Duodenal mucosa (tissue), 2 donors: ENCODE data around the gene ALG13.
"Not testable (repeated sequence)": the region's sequence is repeated elsewhere in the genome, so short reads cannot be mapped to it uniquely, and the experiment has no call there.

Source experiments
- H3K27ac ChIP-seq: one replicate; pipeline ENCODE4 v1.7.0; 2013; ENCODE audit warnings: low read depth, low read length
- H3K27me3 ChIP-seq, 2 donors: one replicate each; pipeline ENCODE4 v1.7.0; 2013; ENCODE audit warnings: low read length in 2 of 2, control low read depth in 1 of 2; ENCODE audit not compliant: insufficient read depth in 2 of 2, control insufficient read depth in 1 of 2
- H3K36me3 ChIP-seq, 2 donors: one replicate each; pipeline ENCODE4 v1.7.0; 2013; ENCODE audit warnings: low read length in 2 of 2, control low read depth in 1 of 2; ENCODE audit not compliant: insufficient read depth in 2 of 2, control insufficient read depth in 1 of 2
- H3K4me1 ChIP-seq, 2 donors: one replicate each; pipeline ENCODE4 v1.7.0; 2013; ENCODE audit warnings: low read length in 2 of 2, control low read depth in 1 of 2; ENCODE audit not compliant: insufficient read depth in 2 of 2, control insufficient read depth in 1 of 2
- H3K4me3 ChIP-seq, 2 donors: one replicate each; pipeline ENCODE4 v1.7.0; 2013; ENCODE audit warnings: low read length in 2 of 2, low read depth in 1 of 2
- H3K9ac ChIP-seq, 2 donors: one replicate each; pipeline ENCODE4 v1.7.0; 2013; ENCODE audit warnings: low read length in 2 of 2, low read depth in 1 of 2
- H3K9me3 ChIP-seq, 2 donors: one replicate each; pipeline ENCODE4 v1.7.0; 2013; ENCODE audit warnings: low read length in 2 of 2, control low read depth in 1 of 2; ENCODE audit not compliant: control insufficient read depth in 1 of 2

ALG13 gene

DNA sequence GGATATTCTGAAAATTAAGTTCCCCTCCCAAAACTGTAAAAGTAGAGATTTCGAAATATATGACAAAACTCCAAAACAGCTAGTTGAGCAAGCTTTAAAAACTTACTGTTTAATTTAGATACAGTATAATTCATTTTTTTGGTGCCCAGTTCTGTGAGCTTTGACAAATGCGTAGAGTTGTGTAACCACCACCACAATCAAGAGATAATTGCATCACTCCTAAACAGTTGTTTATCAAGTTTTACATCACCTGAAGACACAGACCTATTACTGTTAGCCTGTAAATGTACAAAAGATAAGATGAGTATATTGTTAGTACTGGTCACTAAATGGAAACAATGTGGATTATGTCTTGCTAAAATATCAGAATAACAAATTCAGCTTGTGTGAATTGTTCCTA lies 62.3 kb downstream of the ALG13 start:
- Histone ChIP-seq H3K27me3 (no peaks in the 10 kb centered on the region), H3K9ac (no peak overlapping the region), H3K36me3 (peaks cover 0 to 18% of the 10 kb centered on the region in 2 donors), H3K4me1 (no peaks in the 10 kb centered on the region), H3K27ac (no peak overlapping the region), H3K4me3 (no peak overlapping the region), H3K9me3 (no peaks in the 10 kb centered on the region)

GRCh38 chrX:111756486-111756885 lies 75.5 kb downstream of the ALG13 start:
- H3K4me1 ChIP-seq = no peaks in the 10 kb centered on the region
- H3K4me3 ChIP-seq = no peak overlapping the region
- H3K9me3 ChIP-seq = no peaks in the 10 kb centered on the region
- H3K27me3 ChIP-seq = no peaks in the 10 kb centered on the region
- H3K36me3 ChIP-seq = peaks cover 0 to under 1% of the 10 kb centered on the region in 2 donors
- H3K27ac ChIP-seq = no peak overlapping the region
- H3K9ac ChIP-seq = no peak overlapping the region

- no peaks in the 10 kb centered on the region for H3K36me3 ChIP-seq
- no peaks in the 10 kb centered on the region for H3K27me3 ChIP-seq
- no peaks in the 10 kb centered on the region for H3K9me3 ChIP-seq
- no peak overlapping the region for H3K27ac ChIP-seq
- no peak overlapping the region for H3K9ac ChIP-seq
- no peak overlapping the region for H3K4me3 ChIP-seq
- H3K4me1 ChIP-seq = no peaks in the 10 kb centered on the region
Observed at GRCh38 chrX:111759686-111760085, 78.7 kb downstream of the ALG13 start.

GRCh38 chrX:111761578-111762135 lies 80.7 kb downstream of the ALG13 start:
- Histone ChIP-seq H3K9ac (no peak overlapping the region), H3K4me3 (no peak overlapping the region), H3K27ac (no peak overlapping the region), H3K9me3 (no peaks in the 10 kb centered on the region), H3K27me3 (no peaks in the 10 kb centered on the region), H3K36me3 (no peaks in the 10 kb centered on the region), H3K4me1 (no peaks in the 10 kb centered on the region)

GRCh38 chrX:111778591-111778990 lies 97.6 kb downstream of the ALG13 start:
- Histone ChIP-seq H3K4me1 (no peaks in the 10 kb centered on the region), H3K36me3 (no peaks in the 10 kb centered on the region), H3K4me3 (no peak overlapping the region), H3K9me3 (no peaks in the 10 kb centered on the region), H3K27me3 (no peaks in the 10 kb centered on the region), H3K9ac (no peak overlapping the region), H3K27ac (no peak overlapping the region)

DNA sequence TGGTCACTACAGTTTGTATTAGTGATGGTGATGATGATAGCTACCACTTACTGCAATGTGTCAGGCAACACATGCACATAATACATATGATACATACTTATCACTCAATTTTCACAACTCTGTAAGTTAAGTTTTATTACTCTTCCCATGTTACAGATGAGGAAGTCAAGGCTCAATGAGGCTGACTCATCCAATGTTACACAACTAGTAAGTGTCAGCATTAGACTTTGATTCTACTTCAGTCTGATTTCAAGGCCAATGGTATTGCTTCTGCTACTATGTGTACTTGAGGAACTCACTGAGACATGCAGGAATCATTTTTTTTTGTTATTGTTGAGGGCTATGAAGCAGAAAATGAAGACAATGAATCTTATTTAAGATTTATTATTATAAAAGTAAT lies 98.6 kb downstream of the ALG13 start:
- Histone ChIP-seq H3K27ac (no peak overlapping the region), H3K4me3 (no peak overlapping the region), H3K4me1 (no peaks in the 10 kb centered on the region), H3K27me3 (no peaks in the 10 kb centered on the region), H3K9ac (no peak overlapping the region), H3K9me3 (peaks cover 0 to 1% of the 10 kb centered on the region in 2 donors), H3K36me3 (no peaks in the 10 kb centered on the region)

DNA sequence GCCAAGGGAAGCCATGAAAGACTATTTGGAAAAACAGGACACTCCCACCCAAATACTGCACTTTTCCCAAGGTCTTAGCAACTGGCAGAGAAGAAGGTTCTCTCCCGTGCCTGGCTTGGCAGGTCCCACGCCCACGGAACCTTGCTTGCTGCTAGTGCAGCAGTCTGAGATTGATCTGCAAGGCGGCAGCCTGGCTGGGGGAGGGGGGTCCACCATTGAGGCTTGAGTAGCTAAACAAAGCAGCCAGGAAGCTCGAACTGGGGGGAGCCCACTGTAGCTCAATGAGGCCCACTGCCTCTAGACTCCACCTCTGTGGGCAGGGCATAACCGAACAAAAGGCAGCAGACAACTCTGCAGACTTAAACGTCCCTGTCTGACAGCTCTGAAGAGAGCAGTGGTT lies 103.7 kb downstream of the ALG13 start:
- Histone ChIP-seq H3K9me3 (peaks cover 0 to 2% of the 10 kb centered on the region in 2 donors), H3K27me3 (no peaks in the 10 kb centered on the region), H3K9ac (no peak overlapping the region), H3K27ac (no peak overlapping the region), H3K4me1 (no peaks in the 10 kb centered on the region), H3K4me3 (no peak overlapping the region), H3K36me3 (no peaks in the 10 kb centered on the region)

GRCh38 chrX:111790054-111790453 lies 109.1 kb downstream of the ALG13 start:
- H3K36me3 ChIP-seq, H3K27ac ChIP-seq, H3K9ac ChIP-seq, H3K4me3 ChIP-seq, H3K27me3 ChIP-seq, H3K4me1 ChIP-seq, H3K9me3 ChIP-seq: not testable (repeated sequence)
